Endothelial cell of umbilical vein (primary cell): ENCODE data around the gene CERS5. TPM values are rescaled to one million over a fixed set of nuclear protein-coding genes. Genes with fewer than 3 reads are reported as not detected.

Source experiments
- BruUV-seq: library from RNA; stranded (reverse); fragments of 400-500 nt; replicated peaks from 2 replicates; lab custom pipeline; 2021; lab: Mats Ljungman, UMichigan
- CTCF ChIA-PET: fragments of 300-600, 350-600 bp; sonication (Branson Sonifier 250); formaldehyde crosslinking; loops from one replicate; lab custom pipeline; 2021; ENCODE audit warnings: antibody characterized with exemption, inconsistent platforms; lab: Charles Lee
- POLR2A ChIA-PET: fragments of 300-600, 350-600 bp; sonication (Branson Sonifier 250); formaldehyde crosslinking; loops from one replicate; lab custom pipeline; 2021; ENCODE audit warnings: antibody characterized with exemption, inconsistent platforms; lab: Charles Lee
- DNase-seq: peaks from one replicate; pipeline ENCODE4 v3.0.0-alpha.2; 2011; ENCODE audit warnings: low read depth, low spot score
- FAIRE-seq: peaks from 2 replicates; lab custom pipeline; 2011; peaks lifted over from hg19 to GRCh38; lab: Jason Lieb, UNC
- H2AFZ ChIP-seq: 2 replicates; pipeline ENCODE4 v1.6.0; 2012; ENCODE audit warnings: low read depth, low read length, control low read depth, inconsistent platforms
- H3K27ac ChIP-seq: 2 replicates; pipeline ENCODE4 v1.5.1; 2011; ENCODE audit warnings: low read depth, mild to moderate bottlenecking, control low read depth, low read length, moderate library complexity; ENCODE audit not compliant: insufficient read depth
- H3K27me3 ChIP-seq, 2 experiments: 2 replicates each; pipeline versions ENCODE4 v1.6.0 to v1.6.1; 2011; ENCODE audit warnings: low read length in 2 of 2, mixed read lengths in 1 of 2; ENCODE audit not compliant: control insufficient read depth in 2 of 2, insufficient read depth in 2 of 2
- H3K36me3 ChIP-seq, 2 experiments: 2 replicates in 1 of 2; 3 replicates in 1 of 2; pipeline ENCODE4 v1.5.1; 2011; ENCODE audit warnings: low read length in 2 of 2, mild to moderate bottlenecking in 1 of 2, moderate library complexity in 1 of 2; ENCODE audit not compliant: control insufficient read depth in 2 of 2, insufficient read depth in 2 of 2; ENCODE audit errors: extremely low read depth in 1 of 2
- H3K4me1 ChIP-seq: 3 replicates; pipeline ENCODE4 v1.5.1; 2011; ENCODE audit warnings: mild to moderate bottlenecking, low read length; ENCODE audit not compliant: control insufficient read depth, insufficient read depth; ENCODE audit errors: extremely low read depth
- H3K4me2 ChIP-seq: 2 replicates; pipeline ENCODE4 v1.6.1; 2011; ENCODE audit warnings: low read length, control low read depth, mixed read lengths; ENCODE audit not compliant: insufficient read depth
- H3K4me3 ChIP-seq, 3 experiments: fragments of 200-600 bp in 1 of 3; sonication (generic), shearing (Covaris generic) in 1 of 3; replicated peaks in 1 of 3; 2 replicates each; pipeline ENCODE4 v1.5.1; 2011 to 2016; ENCODE audit warnings: control low read depth in 3 of 3, low read length in 3 of 3, mild to moderate bottlenecking in 2 of 3, inconsistent platforms in 1 of 3, low read depth in 1 of 3, moderate library complexity in 1 of 3; ENCODE audit not compliant: insufficient read depth in 1 of 3
- H3K79me2 ChIP-seq: 2 replicates; pipeline ENCODE4 v1.6.0; 2012; ENCODE audit warnings: low read length, inconsistent platforms; ENCODE audit not compliant: control insufficient read depth, insufficient read depth
- H3K9ac ChIP-seq: replicated peaks from 2 replicates; pipeline ENCODE3; 2011; ENCODE audit warnings: low read length, control low read depth; ENCODE audit not compliant: insufficient read depth; ENCODE audit errors: extremely low read depth
- H3K9me1 ChIP-seq: replicated peaks from 3 replicates; pipeline ENCODE4 v1.6.0; 2011; ENCODE audit warnings: mild to moderate bottlenecking, low read length; ENCODE audit not compliant: control insufficient read depth, insufficient read depth; ENCODE audit errors: extremely low read depth
- H3K9me3 ChIP-seq: replicated peaks from 2 replicates; pipeline ENCODE4 v1.5.1; 2012; ENCODE audit warnings: low read length, inconsistent platforms; ENCODE audit not compliant: control insufficient read depth, insufficient read depth
- H4K20me1 ChIP-seq: replicated peaks from 2 replicates; pipeline ENCODE3; 2011; ENCODE audit warnings: mild to moderate bottlenecking, low read length; ENCODE audit not compliant: control insufficient read depth, insufficient read depth; ENCODE audit errors: extremely low read depth
- FOS ChIP-seq: IDR thresholded peaks from 2 replicates; pipeline ENCODE4 v1.6.1; 2011; ENCODE audit warnings: mild to moderate bottlenecking, low read length, moderate library complexity, borderline replicate concordance; ENCODE audit not compliant: insufficient read depth
- GATA2 ChIP-seq: IDR thresholded peaks from 2 replicates; pipeline ENCODE4 v1.7.0; 2011; ENCODE audit warnings: low read depth, mild to moderate bottlenecking, moderate library complexity, mixed read lengths, low read length; ENCODE audit not compliant: insufficient read length, insufficient read depth
- JUN ChIP-seq: IDR thresholded peaks from 2 replicates; pipeline ENCODE4 v1.6.1; 2011; ENCODE audit warnings: borderline replicate concordance, low read depth; ENCODE audit not compliant: insufficient read length, insufficient read depth
- MAX ChIP-seq: IDR thresholded peaks from 2 replicates; pipeline ENCODE4 v1.6.1; 2011; ENCODE audit not compliant: insufficient read depth, insufficient read length
- MYC ChIP-seq: IDR thresholded peaks from one replicate; pipeline ENCODE4 v1.6.1; 2011; ENCODE audit warnings: mild to moderate bottlenecking, low read depth, low read length
- POLR2AphosphoS5 ChIP-seq: IDR thresholded peaks from 2 replicates; pipeline ENCODE4 v1.6.1; 2012; ENCODE audit warnings: low read depth, mild to moderate bottlenecking, control low read depth, low read length, moderate library complexity; ENCODE audit not compliant: insufficient read depth
- dilution Hi-C: fragments of 300-500 bp; cut with MboI; formaldehyde crosslinking; loops from one replicate; pipeline ENCODE4 v1.15.0; 2019; ENCODE audit warnings: low sequenced_read_pairs; ENCODE audit not compliant: extremely low pct_ligation_motif_present
- intact Hi-C: fragments of 100-400 bp; cut with micrococcal nuclease; formaldehyde crosslinking; loops from one replicate; pipeline ENCODE4 v1.10.0; 2022
- polyA plus RNA-seq, 4 experiments: library from polyadenylated mRNA; depleted of rRNA in 3 of 4; stranded (reverse) in 3 of 4; unstranded in 1 of 4; fragments of >200 nt; gene quantifications; 2 replicates each; pipeline versions ENCODE4 v1.2.1 to v1.2.3, GENCODE V29; 2011 to 2012; ENCODE audit warnings: missing spikeins in 1 of 4
- total RNA-seq: library from RNA; stranded (reverse); gene quantifications from 2 replicates; pipeline ENCODE4 v1.2.3, GENCODE V29; 2021

CERS5 gene
- total and polyA plus RNA-seq, 2 donors (not counting 3 experiments of a cell fraction or from before 2014, with no cell fraction given), result 60.4 to 108 TPM

GRCh38 chr12:50162230-50162629, 4.9 kb downstream of the CERS5 start:
- FAIRE-seq (no peak), DNase-seq (no peak)
- ChIA-PET CTCF (interaction anchor here (1.6 to 1.7 kb wide), 2 partner anchors 14 to 152 kb away, joined by 3 to 6 read pairs; no protein-coding TSS in a partner anchor), POLR2A (interaction anchor here (0.7 kb wide), 1 partner anchor 25 kb away, joined by 3 read pairs; no protein-coding TSS in a partner anchor)
- dilution Hi-C loops, result no loop called here
- Histone ChIP-seq H3K36me3 (no peaks in the 10 kb centered on the region), H3K27ac (no peak overlapping the region), H3K9me3 (no peaks in the 10 kb centered on the region), H3K9ac (no peak overlapping the region), H3K4me1 (peaks cover 7% of the 10 kb centered on the region), H3K4me2 (no peak overlapping the region), H3K27me3 (no peaks in the 10 kb centered on the region), H3K4me3 (no peak overlapping the region), H3K9me1 (no peaks in the 10 kb centered on the region), H3K79me2 (peaks cover 67% of the 10 kb centered on the region), H4K20me1 (no peaks in the 10 kb centered on the region), H2AFZ (no peak overlapping the region)
- no TSS peak for BruUV-seq
- TF ChIP-seq POLR2AphosphoS5 (no peak), MYC (no peak), FOS (no peak), GATA2 (no peak)
- intact Hi-C loops, result no loop called here

GRCh38 chr12:50160643-50161042, 6.5 kb downstream of the CERS5 start:
- FAIRE-seq, result no peak
- no peak overlapping the region for H3K9ac ChIP-seq
- ChIA-PET POLR2A (no interaction called here), CTCF (interaction anchor here (0.6 to 1.7 kb wide), 4 partner anchors 12 to 60 kb away, joined by 3 to 5 read pairs (median 4); partner anchors contain the start of gene COX14)
- no TSS peak for BruUV-seq
- H3K9me1 ChIP-seq, result no peaks in the 10 kb centered on the region
- H3K9me3 ChIP-seq, result no peaks in the 10 kb centered on the region
- peaks cover under 1% of the 10 kb centered on the region for H3K4me1 ChIP-seq
- no peak for DNase-seq
- H3K4me2 ChIP-seq, result no peak overlapping the region
- no peaks in the 10 kb centered on the region for H3K27me3 ChIP-seq
- TF ChIP-seq POLR2AphosphoS5, result no peak
- no peak for TF ChIP-seq GATA2
- no peak for TF ChIP-seq MAX
- no peak for TF ChIP-seq JUN
- no peaks in the 10 kb centered on the region for H3K36me3 ChIP-seq
- dilution Hi-C loops (no loop called here), intact Hi-C loops (no loop called here)
- no peak overlapping the region for H3K4me3 ChIP-seq
- peaks cover 62% of the 10 kb centered on the region for H3K79me2 ChIP-seq
- H3K27ac ChIP-seq, result no peak overlapping the region
- no peaks in the 10 kb centered on the region for H4K20me1 ChIP-seq
- no peak overlapping the region for H2AFZ ChIP-seq
